Trophoblast cell (in vitro differentiated cells and primary cell): ENCODE measurements around the gene APBA2.

Source experiments
- DNase-seq, 2 donors: peaks; one replicate each; pipeline ENCODE4 v3.0.0-alpha.2; 2016
- H2AFZ ChIP-seq: 2 replicates; pipeline ENCODE4 v1.6.1; 2013; ENCODE audit warnings: low read length, moderate library complexity, mild to moderate bottlenecking; ENCODE audit not compliant: insufficient read depth, poor library complexity
- H2AK5ac ChIP-seq: 2 replicates; pipeline ENCODE4 v1.6.1; 2013; ENCODE audit warnings: mild to moderate bottlenecking, low read length
- H2BK120ac ChIP-seq: 2 replicates; pipeline ENCODE4 v1.6.1; 2013; ENCODE audit warnings: low read length, mild to moderate bottlenecking, moderate library complexity; ENCODE audit not compliant: insufficient read depth, poor library complexity
- H2BK12ac ChIP-seq: 2 replicates; pipeline ENCODE4 v1.6.1; 2013; ENCODE audit warnings: mild to moderate bottlenecking, low read length, moderate library complexity
- H2BK5ac ChIP-seq: 2 replicates; pipeline ENCODE4 v1.6.1; 2013; ENCODE audit warnings: low read length, low read depth, moderate library complexity, mild to moderate bottlenecking; ENCODE audit not compliant: poor library complexity
- H3K14ac ChIP-seq: 2 replicates; pipeline ENCODE4 v1.6.1; 2013; ENCODE audit warnings: mild to moderate bottlenecking, low read length
- H3K18ac ChIP-seq: 2 replicates; pipeline ENCODE4 v1.6.1; 2013; ENCODE audit warnings: mild to moderate bottlenecking, low read length
- H3K23ac ChIP-seq: 2 replicates; pipeline ENCODE4 v1.6.1; 2013; ENCODE audit warnings: low read length
- H3K27ac ChIP-seq: 2 replicates; pipeline ENCODE4 v1.5.1; 2013; ENCODE audit warnings: low read depth, mild to moderate bottlenecking, inconsistent platforms, low read length, moderate library complexity
- H3K27me3 ChIP-seq: 2 replicates; pipeline ENCODE4 v1.6.1; 2013; ENCODE audit warnings: inconsistent platforms, mild to moderate bottlenecking, low read length, moderate library complexity; ENCODE audit not compliant: insufficient read depth
- H3K36me3 ChIP-seq, 2 experiments: 1 replicate in 1 of 2; 2 replicates in 1 of 2; pipeline ENCODE4 v1.6.1; 2013; ENCODE audit warnings: low read length in 2 of 2, mild to moderate bottlenecking in 2 of 2, moderate library complexity in 1 of 2; ENCODE audit not compliant: insufficient read depth in 2 of 2, control insufficient read depth in 1 of 2
- H3K4ac ChIP-seq: 2 replicates; pipeline ENCODE4 v1.6.1; 2013; ENCODE audit warnings: low read depth, mild to moderate bottlenecking, low read length, moderate library complexity
- H3K4me1 ChIP-seq, 2 experiments: 1 replicate in 1 of 2; 2 replicates in 1 of 2; pipeline ENCODE4 v1.6.1; 2013; ENCODE audit warnings: low read length in 2 of 2, mild to moderate bottlenecking in 2 of 2, moderate library complexity in 1 of 2; ENCODE audit not compliant: insufficient read depth in 2 of 2, control insufficient read depth in 1 of 2
- H3K4me2 ChIP-seq: 2 replicates; pipeline ENCODE4 v1.6.1; 2013; ENCODE audit warnings: inconsistent platforms, mild to moderate bottlenecking, low read length, moderate library complexity
- H3K4me3 ChIP-seq: 2 replicates; pipeline ENCODE4 v1.5.1; 2013; ENCODE audit warnings: mild to moderate bottlenecking, low read depth, low read length, inconsistent platforms
- H3K79me1 ChIP-seq: one replicate; pipeline ENCODE4 v1.6.1; 2013; ENCODE audit warnings: low read length
- H3K79me2 ChIP-seq: 2 replicates; pipeline ENCODE4 v1.6.1; 2013; ENCODE audit warnings: low read length, mild to moderate bottlenecking; ENCODE audit not compliant: control insufficient read depth, insufficient read depth, poor library complexity
- H3K9ac ChIP-seq: 2 replicates; pipeline ENCODE4 v1.6.1; 2013; ENCODE audit warnings: mild to moderate bottlenecking, low read length
- H3K9me3 ChIP-seq: 2 replicates; pipeline ENCODE4 v1.6.1; 2013; ENCODE audit warnings: low read depth, mild to moderate bottlenecking, control low read depth, inconsistent platforms, low read length; ENCODE audit not compliant: insufficient read depth
- H4K12ac ChIP-seq: 2 replicates; pipeline ENCODE4 v1.6.1; 2013; ENCODE audit warnings: low read depth, mild to moderate bottlenecking, low read length, moderate library complexity
- H4K8ac ChIP-seq: 2 replicates; pipeline ENCODE4 v1.6.1; 2013; ENCODE audit warnings: low read depth, mild to moderate bottlenecking, low read length, moderate library complexity
- H4K91ac ChIP-seq: one replicate; pipeline ENCODE4 v1.6.1; 2013; ENCODE audit warnings: low read depth, mild to moderate bottlenecking, low read length, moderate library complexity
- WGBS: extraction: QIAGEN DNeasy Blood & Tissue Kit; methylation state at CpG from one replicate; pipeline ENCODE4 v1.1.7; 2013; ENCODE audit warnings: missing lambda C conversion rate; ENCODE audit not compliant: insufficient read length, insufficient coverage; ENCODE audit errors: extremely low coverage; 5-methylcytosine and 5-hydroxymethylcytosine counted together

APBA2 gene

GRCh38 chr15:28950916-28951315 lies 65.1 kb downstream of the APBA2 start:
- H3K14ac ChIP-seq, result no peak overlapping the region
- WGBS, result no CpG with 5 or more reads among the region's 2 CpGs
- H3K4me2 ChIP-seq, result no peak overlapping the region
- H3K79me1 ChIP-seq, result no peaks in the 10 kb centered on the region
- H3K9ac ChIP-seq, result no peak overlapping the region
- H3K27me3 ChIP-seq, result no peaks in the 10 kb centered on the region
- no peak for DNase-seq
- no peak overlapping the region for H2BK120ac ChIP-seq
- no peaks in the 10 kb centered on the region for H3K9me3 ChIP-seq
- H4K12ac ChIP-seq, result no peak overlapping the region
- no peak overlapping the region for H4K91ac ChIP-seq
- no peak overlapping the region for H3K4ac ChIP-seq
- H2AFZ ChIP-seq, result no peak overlapping the region
- H3K4me3 ChIP-seq, result no peak overlapping the region
- H3K27ac ChIP-seq, result no peak overlapping the region
- no peaks in the 10 kb centered on the region for H3K4me1 ChIP-seq
- H3K36me3 ChIP-seq, result no peaks in the 10 kb centered on the region
- no peak overlapping the region for H2BK5ac ChIP-seq
- no peak overlapping the region for H3K18ac ChIP-seq
- no peak overlapping the region for H3K23ac ChIP-seq
- H3K79me2 ChIP-seq, result no peaks in the 10 kb centered on the region
- H4K8ac ChIP-seq, result no peak overlapping the region
- H2AK5ac ChIP-seq, result no peak overlapping the region
- no peak overlapping the region for H2BK12ac ChIP-seq

- H2AK5ac ChIP-seq, result no peak overlapping the region
- H2AFZ ChIP-seq, result no peak overlapping the region
- no peak overlapping the region for H3K27ac ChIP-seq
- no peak overlapping the region for H2BK120ac ChIP-seq
- no peaks in the 10 kb centered on the region for H3K4me1 ChIP-seq
- no peak overlapping the region for H3K9ac ChIP-seq
- no peaks in the 10 kb centered on the region for H3K79me2 ChIP-seq
- no peak overlapping the region for H3K4ac ChIP-seq
- no peak overlapping the region for H3K4me3 ChIP-seq
- WGBS, result no CpG with 5 or more reads among the region's 7 CpGs
- no peak overlapping the region for H4K91ac ChIP-seq
- no peak overlapping the region for H3K4me2 ChIP-seq
- no peak overlapping the region for H2BK5ac ChIP-seq
- no peak for DNase-seq
- no peak overlapping the region for H3K23ac ChIP-seq
- no peak overlapping the region for H4K8ac ChIP-seq
- no peak overlapping the region for H3K18ac ChIP-seq
- no peak overlapping the region for H3K14ac ChIP-seq
- no peaks in the 10 kb centered on the region for H3K27me3 ChIP-seq
- H2BK12ac ChIP-seq, result no peak overlapping the region
- H3K9me3 ChIP-seq, result no peaks in the 10 kb centered on the region
- no peak overlapping the region for H4K12ac ChIP-seq
- H3K79me1 ChIP-seq, result no peaks in the 10 kb centered on the region
- no peaks in the 10 kb centered on the region for H3K36me3 ChIP-seq
Measured at GRCh38 chr15:28952666-28953491, 67.1 kb downstream of the APBA2 start.

- Histone ChIP-seq H3K27ac (no peak overlapping the region), H3K23ac (no peak overlapping the region), H4K12ac (no peak overlapping the region), H3K9ac (no peak overlapping the region), H3K79me2 (no peaks in the 10 kb centered on the region), H3K4ac (no peak overlapping the region), H2AFZ (no peak overlapping the region), H3K9me3 (no peaks in the 10 kb centered on the region), H3K4me1 (no peaks in the 10 kb centered on the region), H4K8ac (no peak overlapping the region), H2BK12ac (no peak overlapping the region), H3K14ac (no peak overlapping the region), H2BK120ac (no peak overlapping the region), H2BK5ac (no peak overlapping the region), H3K27me3 (no peaks in the 10 kb centered on the region), H3K79me1 (no peaks in the 10 kb centered on the region), H3K4me2 (no peak overlapping the region), H3K18ac (no peak overlapping the region), H2AK5ac (no peak overlapping the region), H3K36me3 (no peaks in the 10 kb centered on the region), H3K4me3 (no peak overlapping the region), H4K91ac (no peak overlapping the region)
- no peak for DNase-seq
- no CpG with 5 or more reads among the region's 15 CpGs for WGBS
Measured at GRCh38 chr15:28953573-28954195, 67.9 kb downstream of the APBA2 start.

DNA sequence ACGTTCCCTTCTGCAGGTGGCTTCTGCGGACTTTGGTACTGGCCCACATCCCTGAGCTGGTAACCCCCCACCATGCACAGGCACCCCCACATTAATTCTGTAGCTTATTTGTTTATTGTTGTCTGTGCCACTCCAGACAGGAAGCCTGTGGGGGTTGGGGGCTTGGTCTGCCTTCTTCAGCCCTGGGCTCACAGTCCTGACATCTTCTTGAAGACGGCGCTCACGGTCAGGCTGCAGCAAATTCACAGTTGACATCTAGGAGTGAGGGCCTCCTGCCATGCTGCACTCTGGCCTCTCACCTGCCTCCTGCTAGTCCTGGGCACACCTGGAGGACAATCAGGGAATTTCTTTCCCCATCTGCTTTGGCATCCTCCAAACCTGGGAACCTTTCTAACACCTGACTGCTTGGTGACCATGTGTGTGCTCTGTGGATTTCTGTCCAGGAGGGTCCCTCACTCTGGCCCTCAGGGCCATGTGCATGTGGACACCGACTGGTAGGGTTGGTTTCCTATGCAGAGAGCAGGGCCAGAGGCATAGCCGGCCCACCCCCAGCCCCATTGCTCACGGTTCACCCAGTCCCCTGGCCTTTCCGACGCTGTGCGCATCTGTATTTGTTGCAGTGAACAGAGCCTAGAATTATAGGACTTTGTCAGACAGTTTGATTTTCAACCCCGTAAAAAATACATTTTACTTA lies 68.8 kb downstream of the APBA2 start:
- no peak overlapping the region for H2BK5ac ChIP-seq
- H2AFZ ChIP-seq, result no peak overlapping the region
- no peak overlapping the region for H4K8ac ChIP-seq
- H3K4me3 ChIP-seq, result no peak overlapping the region
- no peak overlapping the region for H3K27ac ChIP-seq
- H3K14ac ChIP-seq, result no peak overlapping the region
- DNase-seq, result no peak
- WGBS, result no CpG with 5 or more reads among the region's 12 CpGs
- H3K9ac ChIP-seq, result no peak overlapping the region
- no peaks in the 10 kb centered on the region for H3K27me3 ChIP-seq
- no peaks in the 10 kb centered on the region for H3K36me3 ChIP-seq
- H4K12ac ChIP-seq, result no peak overlapping the region
- H3K4ac ChIP-seq, result no peak overlapping the region
- H3K79me2 ChIP-seq, result no peaks in the 10 kb centered on the region
- H3K18ac ChIP-seq, result no peak overlapping the region
- H2BK12ac ChIP-seq, result no peak overlapping the region
- no peak overlapping the region for H2BK120ac ChIP-seq
- no peak overlapping the region for H3K4me2 ChIP-seq
- H3K9me3 ChIP-seq, result no peaks in the 10 kb centered on the region
- no peak overlapping the region for H3K23ac ChIP-seq
- H3K79me1 ChIP-seq, result no peaks in the 10 kb centered on the region
- H2AK5ac ChIP-seq, result no peak overlapping the region
- no peaks in the 10 kb centered on the region for H3K4me1 ChIP-seq
- no peak overlapping the region for H4K91ac ChIP-seq
